Measurements from ENCODE around the gene RMND1. TPM values are rescaled to one million over a fixed set of nuclear protein-coding genes. Genes with fewer than 3 reads are reported as not detected.

RMND1 gene
- total and polyA plus RNA-seq, 9 of the 15 experiments (the other 6 are each of a cell fraction or from before 2014, with no cell fraction given), result 26.9 to 47.8 (median 36.2) TPM

GRCh38 chr6:151365233-151365632 lies 86.7 kb downstream of the RMND1 start:
- H3K9me3 ChIP-seq (replicated peaks; ENCODE audit: control insufficient read depth, insufficient read depth, low read depth, low read length), result no peaks in the 10 kb centered on the region
- no peak overlapping the region for H3K27ac ChIP-seq (ENCODE audit: extremely low read depth, low read depth, low read length)
- ATAC-seq (no peak), DNase-seq (ENCODE audit: extremely low read depth in 1 of 4, low spot score in 3 of 4) (no peak), FAIRE-seq (no peak)
- in situ Hi-C loops (cut with MboI) (no loop called here), intact Hi-C loops (cut with micrococcal nuclease) (no loop called here)
- TSS peak; percentile 33 for BruUV-seq (replicated peaks)
- WGBS (ENCODE audit: insufficient coverage, low coverage, missing lambda C conversion rate), result 90% methylated on average over 6 of the region's 6 CpGs
- H3K9ac ChIP-seq (ENCODE audit: insufficient read depth in 1 of 2, low read depth in 2 of 2, low read length in 2 of 2), result no peak overlapping the region
- CTCF ChIA-PET (ENCODE audit: low intra/inter-chr PET ratio), result no interaction called here
- H2AFZ ChIP-seq (ENCODE audit: low read depth, low read length), result no peak overlapping the region
- H3K27me3 ChIP-seq (ENCODE audit: control insufficient read depth in 2 of 2, insufficient read depth in 2 of 2, low read length in 2 of 2), result no peaks in the 10 kb centered on the region
- no peaks in the 10 kb centered on the region for H4K20me1 ChIP-seq (replicated peaks; ENCODE audit: control insufficient read depth, insufficient read depth, low read length)
- POLR2A ChIA-PET, result no interaction called here
- no peaks in the 10 kb centered on the region for H3K9me1 ChIP-seq (ENCODE audit: control insufficient read depth, insufficient read depth, low read length)
- H3K79me2 ChIP-seq (ENCODE audit: control insufficient read depth, insufficient read depth, low read length), result no peaks in the 10 kb centered on the region
- peaks cover 45% of the 10 kb centered on the region for H3K36me3 ChIP-seq (ENCODE audit: control insufficient read depth, insufficient read depth, low read length)
- no peak overlapping the region for H3K4me3 ChIP-seq
- H3K4me2 ChIP-seq (ENCODE audit: insufficient read depth, low read length), result no peak overlapping the region
- H3K4me1 ChIP-seq (replicated peaks in 1 of 2; ENCODE audit: control insufficient read depth in 2 of 2, insufficient read depth in 2 of 2, low read length in 2 of 2), result no peaks in the 10 kb centered on the region
- no peak for TF ChIP-seq ZBTB26 (CRISPR knock-in tag; IDR thresholded peaks at IDR 0.05)
- no peak for TF ChIP-seq MYNN (IDR thresholded peaks at IDR 0.05)
- TF ChIP-seq MYNN (CRISPR knock-in tag; IDR thresholded peaks at IDR 0.05), result no peak
- TF ChIP-seq ZBTB49 (CRISPR knock-in tag; IDR thresholded peaks at IDR 0.05; ENCODE audit: borderline replicate concordance), result no peak
- no peak for TF ChIP-seq ZNF277 (CRISPR knock-in tag; IDR thresholded peaks at IDR 0.05; ENCODE audit: borderline replicate concordance)
- no peak for TF ChIP-seq UBTF (IDR thresholded peaks at IDR 0.05; ENCODE audit: borderline replicate concordance in 1 of 2, low read depth in 2 of 2, low read length in 2 of 2)
- TF ChIP-seq CREB5 (CRISPR knock-in tag; IDR thresholded peaks at IDR 0.05), result no peak
- TF ChIP-seq ARNT (IDR thresholded peaks at IDR 0.05), result no peak
- TF ChIP-seq SRSF7 (optimal IDR thresholded peaks at IDR 0.05; ENCODE audit: low read depth, low read length), result no peak
- no peak for TF ChIP-seq DLX4 (CRISPR knock-in tag; IDR thresholded peaks at IDR 0.05)
- TF ChIP-seq FOXK1 (CRISPR knock-in tag; IDR thresholded peaks at IDR 0.05; ENCODE audit: borderline replicate concordance), result no peak
- no peak for TF ChIP-seq EHMT2 (IDR thresholded peaks at IDR 0.05)

Measured in K562 (cell line).